Esophagus squamous epithelium (tissue), 4 donors: ENCODE measurements around the gene COL20A1.

Source experiments
- CTCF ChIP-seq, 6 experiments: fragments of 450-650 bp in 4 of 6; fragments of 200-600 bp in 2 of 6; sonication (generic) in 2 of 6; IDR thresholded peaks; one replicate each; pipeline ENCODE4 v1.5.1; 2016 to 2019; ENCODE audit warnings: antibody characterized with exemption in 6 of 6, mild to moderate bottlenecking in 4 of 6, moderate library complexity in 4 of 6
- POLR2A ChIP-seq, 4 donors: fragments of 450-650 bp; IDR thresholded peaks; one replicate each; pipeline ENCODE4 v1.6.1; 2017; ENCODE audit warnings: antibody characterized with exemption in 4 of 4, mild to moderate bottlenecking in 4 of 4, moderate library complexity in 3 of 4

DNA sequence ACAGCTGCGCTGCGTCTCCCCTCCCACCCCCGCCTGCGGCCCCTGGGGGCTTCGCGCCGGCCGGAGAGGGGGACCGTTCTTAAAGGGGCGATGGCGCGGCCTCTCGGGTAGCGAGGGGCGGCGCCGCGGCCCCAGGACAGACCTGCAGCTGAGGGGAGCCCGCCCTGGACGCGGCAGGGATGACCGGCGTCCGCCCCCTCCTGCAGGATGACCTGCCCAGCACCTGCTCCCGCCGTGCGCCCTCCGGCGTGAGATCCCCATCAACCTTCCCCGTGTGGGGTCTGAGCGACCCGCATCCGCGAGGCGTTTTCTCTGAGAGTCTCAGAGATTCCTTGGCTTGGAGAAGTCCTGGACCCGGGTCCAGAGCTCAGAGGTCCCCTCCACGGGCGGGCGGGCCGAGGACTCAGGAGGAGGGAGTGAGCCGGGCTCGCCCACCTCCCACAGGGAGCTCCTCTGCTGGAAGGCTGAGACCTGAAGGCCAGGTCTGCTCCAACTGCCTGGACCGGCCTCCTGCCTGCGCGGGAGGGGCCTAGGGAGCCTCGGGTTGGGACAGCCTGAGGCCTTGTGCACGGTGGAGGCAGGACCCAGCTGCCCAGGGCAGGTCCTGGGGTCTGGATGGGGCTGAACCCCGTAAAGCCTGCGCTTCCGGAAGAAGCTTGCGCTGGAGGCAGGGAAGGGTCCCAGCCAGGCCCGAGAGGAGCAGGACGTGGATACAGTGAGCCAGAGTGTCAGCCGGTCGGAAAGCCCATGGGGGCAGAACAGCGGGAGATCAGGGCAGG is 38.2 kb upstream of the COL20A1 start:
- no peak for TF ChIP-seq CTCF (IDR thresholded peaks at IDR 0.05)
- TF ChIP-seq POLR2A (IDR thresholded peaks at IDR 0.05), result no peak
